Right renal pelvis (tissue), 4 donors: ENCODE results near the gene SCML2. TPM values are rescaled to one million over a fixed set of nuclear protein-coding genes. Genes with fewer than 3 reads are reported as not detected.
"Not testable (repeated sequence)": the region's sequence is repeated elsewhere in the genome, so short reads cannot be mapped to it uniquely, and the experiment has no call there.

Experiments used
- DNase-seq, 4 donors: peaks; one replicate each; pipeline ENCODE4 v3.0.0-alpha.2; 2013; ENCODE audit warnings: low read depth in 4 of 4, low spot score in 3 of 4, missing footprints in 1 of 4
- polyA plus RNA-seq, 4 donors: library from polyadenylated mRNA; unstranded; fragments of 120-200 nt; gene quantifications; one replicate each; pipeline ENCODE4 v1.2.1, GENCODE V29; 2013; ENCODE audit not compliant: insufficient read length in 4 of 4

Gene SCML2
- polyA plus RNA-seq, 4 donors, result 9.4 to 12.3 (median 11.1) TPM

DNA sequence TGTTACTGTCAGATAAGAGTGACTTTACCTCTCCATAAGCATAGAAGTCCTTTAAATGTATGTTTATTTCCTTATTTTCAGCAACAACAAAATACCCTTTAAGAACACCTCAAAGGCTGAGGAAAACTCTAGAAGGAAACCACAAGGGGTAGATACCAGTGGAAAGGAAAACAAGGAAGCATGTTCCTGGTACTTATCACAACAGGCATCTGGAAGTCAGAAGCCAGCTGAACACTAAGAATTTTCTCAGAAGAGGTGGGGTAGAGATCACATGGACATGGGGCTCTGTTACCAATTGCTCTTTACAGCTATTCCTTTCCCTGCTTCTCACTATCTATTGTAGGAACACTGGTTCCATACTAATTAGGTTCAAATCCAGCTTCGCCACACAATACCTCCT, 82.3 kb downstream of the SCML2 start:
- DNase-seq, result no peak

DNA sequence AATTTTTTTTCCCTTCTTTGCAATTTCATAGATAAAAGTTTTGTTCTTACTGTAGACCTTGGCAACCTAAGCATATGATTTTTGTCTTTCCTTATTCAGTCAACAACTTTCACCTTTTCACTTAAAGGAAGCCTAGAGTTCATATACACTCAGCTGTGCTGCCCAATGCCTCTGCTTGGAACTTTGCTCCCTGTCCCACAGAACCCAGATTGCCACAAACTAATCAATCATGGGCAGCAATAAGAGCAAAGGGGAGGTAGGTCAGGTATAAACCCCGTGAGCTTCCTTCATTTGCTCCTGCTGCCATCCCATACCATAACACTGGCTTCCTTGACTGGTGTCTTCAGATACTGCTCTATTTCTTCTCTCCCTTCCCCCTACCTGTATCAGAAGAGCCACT, 82.8 kb downstream of the SCML2 start:
- no peak for DNase-seq

DNA sequence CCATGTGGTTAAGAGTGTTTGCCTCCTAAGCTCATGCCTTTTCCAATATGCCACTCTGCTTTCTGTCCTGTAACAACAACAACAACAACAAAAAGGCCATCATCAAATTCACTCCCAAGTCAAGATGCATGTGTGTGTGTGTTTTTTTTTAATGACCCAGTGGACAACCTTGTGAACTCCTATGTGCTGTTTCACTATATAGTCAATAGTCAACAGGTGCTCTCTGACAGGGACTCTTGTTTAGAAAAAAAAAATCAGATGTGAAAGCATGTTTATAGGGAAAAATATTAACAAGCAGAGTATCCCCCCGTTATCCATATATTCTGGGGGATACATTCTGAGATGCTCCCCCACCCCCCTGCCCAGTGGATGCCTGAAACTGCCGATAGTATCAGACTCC, 83.2 kb downstream of the SCML2 start:
- DNase-seq, result no peak

DNA sequence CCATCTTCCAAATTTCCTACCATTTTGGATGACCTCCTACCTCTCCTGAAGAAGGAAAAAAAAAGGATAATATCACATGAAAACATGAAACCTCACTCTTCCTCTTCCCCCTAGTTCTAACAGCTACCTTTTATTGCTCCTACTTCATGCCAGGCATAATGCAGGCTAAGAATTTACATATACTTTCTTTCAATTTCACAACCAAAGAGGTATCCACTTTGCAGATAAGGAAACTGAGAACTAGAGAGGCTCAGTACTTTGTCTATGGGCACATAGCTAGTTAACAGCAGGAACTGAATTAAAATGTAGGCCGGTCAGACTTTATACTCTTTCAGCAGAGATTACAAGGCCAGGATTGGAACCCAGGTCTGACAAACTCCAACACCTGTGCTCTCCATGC, 99.4 kb downstream of the SCML2 start:
- DNase-seq, result no peak

DNA sequence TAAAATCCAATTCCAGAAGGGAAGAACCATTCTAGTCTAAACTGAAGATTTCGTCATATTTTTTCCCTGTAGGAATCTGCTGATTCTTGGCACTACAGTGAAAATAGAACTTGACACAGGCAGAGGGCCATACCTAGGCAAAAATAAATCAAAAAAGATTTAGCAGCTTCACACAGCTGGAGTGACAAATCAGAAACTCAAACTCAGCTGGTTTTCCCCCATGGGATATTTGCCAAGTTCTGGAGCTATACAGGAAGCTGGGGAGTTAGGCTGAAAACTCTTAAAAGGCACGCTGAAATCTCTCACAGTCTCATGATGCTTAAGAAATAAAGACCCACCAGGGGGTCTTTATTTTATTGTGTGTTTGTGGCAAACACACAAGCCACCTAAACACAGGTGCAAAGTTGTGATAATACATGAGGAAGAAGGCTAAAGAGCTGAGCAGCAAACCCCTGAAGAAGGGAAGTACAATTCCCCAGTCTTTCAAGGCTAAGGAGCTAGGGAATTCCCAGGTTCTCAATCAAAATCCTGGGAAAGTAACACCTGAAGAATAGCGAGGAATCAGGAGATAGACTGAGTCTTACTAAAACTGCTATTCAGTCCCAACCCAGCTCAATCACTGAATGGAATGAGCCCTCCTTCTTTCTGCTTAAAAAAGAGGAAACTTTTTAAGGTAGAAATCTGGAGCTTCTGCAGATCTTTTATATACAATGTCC, 101.7 kb downstream of the SCML2 start:
- DNase-seq, result no peak

DNA sequence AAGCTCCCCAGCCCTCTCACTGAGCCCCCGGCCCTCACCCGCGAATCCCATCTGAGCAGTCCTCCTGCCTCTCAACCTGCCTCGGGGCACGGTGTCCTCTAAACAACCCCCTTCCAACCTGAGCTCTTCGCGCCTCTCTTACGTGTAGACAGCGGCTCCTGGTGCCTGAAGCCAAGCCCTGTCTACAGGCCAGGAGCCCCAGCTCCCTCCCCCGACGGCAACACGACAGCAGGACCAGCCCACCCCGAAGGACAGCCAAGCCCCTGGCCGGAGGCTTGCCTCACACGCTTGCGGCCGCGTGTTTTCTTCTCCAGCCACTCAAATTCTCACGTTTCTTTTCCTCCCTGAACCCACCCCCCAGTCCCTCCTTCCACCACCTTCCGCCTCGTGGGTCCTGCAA, 124.8 kb downstream of the SCML2 start:
- not testable (repeated sequence) for DNase-seq

DNA sequence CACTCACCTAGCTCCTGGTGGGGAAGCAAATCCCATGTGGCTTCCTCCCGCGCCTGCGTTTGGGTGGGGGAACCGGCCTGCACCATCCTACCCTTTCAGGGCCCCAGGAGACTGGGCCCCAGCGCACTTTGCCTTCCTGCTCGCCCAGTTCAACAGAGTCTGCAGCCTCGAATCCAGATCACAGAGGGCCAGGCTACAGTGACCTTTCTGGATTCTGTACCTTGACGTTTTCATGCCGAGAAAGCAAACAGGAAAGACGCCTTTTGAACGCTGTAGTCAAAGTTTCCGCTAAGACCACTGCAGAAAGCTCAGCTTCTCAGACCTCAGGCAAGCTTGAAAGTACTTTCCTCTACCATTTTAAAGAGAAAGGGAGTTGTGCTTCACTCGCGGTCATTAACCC, 126.4 kb downstream of the SCML2 start:
- no peak for DNase-seq

DNA sequence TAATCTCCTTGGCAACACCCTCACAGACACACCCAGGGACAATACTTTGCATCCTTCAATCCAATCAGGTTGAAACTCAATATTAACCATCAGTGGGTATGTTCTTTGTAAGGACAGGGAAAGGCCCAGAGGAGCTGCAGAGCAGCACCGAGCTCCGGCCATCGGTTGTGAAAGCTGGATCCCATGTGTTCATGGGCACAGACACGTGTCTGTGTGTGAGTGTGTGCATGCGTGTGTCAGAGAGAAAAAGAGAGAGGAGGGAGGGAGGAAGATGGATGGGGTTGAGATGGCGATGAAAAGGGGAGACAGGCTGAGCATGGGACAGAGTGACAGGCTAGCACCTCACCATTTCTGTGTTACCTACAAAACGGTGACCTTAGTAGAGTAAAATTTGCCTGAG, 127.0 kb downstream of the SCML2 start:
- DNase-seq, result no peak

DNA sequence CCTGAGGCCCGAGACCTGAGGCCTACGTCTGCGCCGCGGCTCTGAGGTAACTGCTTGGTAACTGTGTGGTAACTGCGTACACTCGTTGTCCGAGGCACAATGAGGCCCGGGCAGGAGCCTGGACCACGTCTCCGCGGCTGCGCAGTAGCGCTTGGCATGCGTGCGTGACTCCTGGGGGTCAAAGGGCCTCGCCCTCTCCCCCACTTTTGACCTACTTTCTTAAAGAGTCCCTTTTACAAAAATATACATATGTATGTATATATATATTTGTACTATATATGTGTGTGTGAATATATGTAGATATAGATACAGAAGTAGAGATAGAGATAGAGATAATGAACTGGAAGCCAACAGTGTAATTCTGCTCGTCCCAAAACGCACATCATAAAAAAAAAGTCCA, 133.7 kb downstream of the SCML2 start, which contains the start of gene BEND2:
Gene BEND2 (minus strand): TSS at position 101 of the 400 bp plus-strand sequence. CDS start 136 bp downstream, outside the sequence.
- DNase-seq, result no peak

DNA sequence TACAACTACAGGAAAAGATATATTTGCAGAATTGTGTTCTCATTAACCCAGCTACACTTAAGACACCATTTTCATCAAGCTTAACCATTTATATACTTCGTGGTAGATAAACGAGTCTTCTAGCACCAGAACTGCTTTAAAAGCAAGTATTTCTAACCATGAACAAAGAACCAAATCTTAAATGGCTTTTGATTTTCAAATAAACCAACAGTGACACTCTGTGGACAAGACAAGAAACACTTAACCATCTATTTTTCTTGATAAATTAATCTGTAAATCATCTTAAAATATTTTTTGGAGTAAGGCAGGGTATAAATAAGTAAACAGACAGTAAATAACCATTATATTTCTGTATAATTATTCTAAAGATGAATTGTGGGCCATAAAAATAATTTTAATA, 144.0 kb downstream of the SCML2 start:
- peak in 2 of 4 donors; percentile 4 to 8 for DNase-seq

DNA sequence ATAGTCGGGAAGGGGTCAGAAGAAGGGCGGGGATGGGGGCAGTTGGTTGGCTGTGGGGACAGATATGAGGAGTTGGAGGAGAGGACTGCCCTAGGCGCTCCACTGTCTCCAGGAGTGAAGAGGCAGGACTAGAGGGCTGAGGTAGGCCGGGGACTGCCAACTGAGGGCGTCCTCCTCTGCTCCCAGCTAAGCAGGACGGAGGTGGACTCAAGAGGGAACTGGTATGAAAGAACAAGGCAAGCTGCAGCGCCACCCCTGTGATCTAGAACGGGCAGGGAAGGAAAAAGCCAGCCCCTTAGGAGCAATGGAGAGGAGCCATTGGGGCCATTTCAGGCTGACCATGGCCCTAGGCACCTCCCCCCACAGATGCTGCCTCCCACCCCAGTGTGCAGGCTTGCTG, 147.8 kb downstream of the SCML2 start:
- DNase-seq, result no peak

DNA sequence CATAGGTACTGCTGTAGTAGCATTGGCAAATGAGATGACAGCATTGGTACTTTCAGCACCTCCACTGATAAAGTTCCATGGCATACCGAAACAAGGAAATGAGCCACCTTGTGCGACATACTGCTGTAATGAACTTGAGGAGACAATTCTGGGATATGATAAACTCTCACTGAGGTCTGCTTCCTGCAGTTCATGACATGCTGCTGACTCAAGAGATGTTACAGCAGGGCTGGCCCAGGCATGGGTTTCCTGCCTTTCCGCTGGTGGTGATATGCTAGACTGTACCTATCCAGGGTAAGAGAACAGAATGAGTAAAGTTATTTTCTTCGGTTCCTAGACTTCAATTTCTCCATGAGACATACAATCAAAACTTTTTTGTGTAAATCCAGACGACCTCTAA, 150.9 kb downstream of the SCML2 start:
- no peak for DNase-seq

DNA sequence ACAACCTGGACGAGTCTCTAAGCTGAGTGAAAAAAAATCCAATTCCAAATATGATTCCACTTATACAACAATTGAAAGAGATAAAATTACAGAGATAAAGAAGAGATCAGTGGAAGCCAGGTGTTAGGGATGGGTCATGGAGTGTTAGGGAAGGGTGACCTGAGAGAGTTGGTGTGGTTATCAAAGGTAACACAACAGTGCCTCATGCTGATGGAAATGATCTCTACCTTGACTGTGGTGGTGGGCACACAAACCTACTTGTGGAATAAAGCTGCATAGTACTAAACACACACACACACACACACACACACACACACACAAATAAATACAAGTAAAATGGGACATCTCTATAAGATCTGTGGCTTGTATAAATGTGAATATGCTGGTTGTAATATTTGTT, 159.8 kb downstream of the SCML2 start:
- no peak for DNase-seq

Other genes starting within 250 kb of the SCML2 start
- under 1 TPM; 0.04 to 0.21 (median 0.07) TPM for gene BEND2, start 133.8 kb downstream of the SCML2 start, polyA plus RNA-seq
- gene CDKL5, start 70.9 kb upstream of the SCML2 start, polyA plus RNA-seq, result 10 to 100 TPM; 13.7 to 16.1 (median 14.5) TPM